Measurements from ENCODE around the gene OR51B4. TPM values are rescaled to one million over a fixed set of nuclear protein-coding genes. Genes with fewer than 3 reads are reported as not detected.

OR51B4 gene
- total RNA-seq, 2 donors from 2014 or later = not detected

- Histone ChIP-seq H3K9me3 (ENCODE audit: control insufficient read depth, low read length) (no peaks in the 10 kb centered on the region), H3K4me1 (ENCODE audit: control insufficient read depth, insufficient read depth, low read length) (peaks cover 4% of the 10 kb centered on the region), H3K9ac (ENCODE audit: extremely low read depth, low read length, poor library complexity, severe bottlenecking) (no peak overlapping the region), H3K27ac (ENCODE audit: low read depth, low read length) (no peak overlapping the region), H3K4me3 (ENCODE audit: low read length) (no peak overlapping the region), H3K27me3 (ENCODE audit: control insufficient read depth, insufficient read depth, low read length, poor library complexity, severe bottlenecking) (no peaks in the 10 kb centered on the region), H3K36me3 (ENCODE audit: control insufficient read depth, insufficient read depth, low read length) (no peaks in the 10 kb centered on the region)
- Mint-ChIP-seq H3K27ac (peak overlapping the region; percentile 52), H3K27me3 (ENCODE audit: insufficient read depth) (no peaks in the 10 kb centered on the region), H3K4me3 (no peak overlapping the region), H3K4me1 (peaks cover 13% of the 10 kb centered on the region), H3K9me3 (no peaks in the 10 kb centered on the region), H3K36me3 (ENCODE audit: low read depth) (no peaks in the 10 kb centered on the region)
- no peak for DNase-seq
- no peak for TF ChIP-seq CTCF (conservative IDR thresholded peaks at IDR 0.05)
- 85 to 87% methylated on average over 3 to 5 of the region's 5 CpGs for WGBS, 2 experiments (ENCODE audit: insufficient coverage in 1 of 2, insufficient read length in 1 of 2)
Observed at GRCh38 chr11:5274395-5274794, 27.4 kb downstream of the OR51B4 start.

GRCh38 chr11:5272395-5273017 is 29.2 kb downstream of the OR51B4 start:
- no peaks in the 10 kb centered on the region for H3K9me3 Mint-ChIP-seq
- H3K36me3 ChIP-seq (ENCODE audit: control insufficient read depth, insufficient read depth, low read length) = no peaks in the 10 kb centered on the region
- no peak overlapping the region for H3K9ac ChIP-seq (ENCODE audit: extremely low read depth, low read length, poor library complexity, severe bottlenecking)
- no peak overlapping the region for H3K4me3 Mint-ChIP-seq
- no peaks in the 10 kb centered on the region for H3K9me3 ChIP-seq (ENCODE audit: control insufficient read depth, low read length)
- no peak overlapping the region for H3K27ac ChIP-seq (ENCODE audit: low read depth, low read length)
- peaks cover 4% of the 10 kb centered on the region for H3K4me1 ChIP-seq (ENCODE audit: control insufficient read depth, insufficient read depth, low read length)
- no peak overlapping the region for H3K4me3 ChIP-seq (ENCODE audit: low read length)
- peaks cover 13% of the 10 kb centered on the region for H3K4me1 Mint-ChIP-seq
- 86 to 92% methylated on average over 1 to 3 of the region's 4 CpGs for WGBS, 2 experiments (ENCODE audit: insufficient coverage in 1 of 2, insufficient read length in 1 of 2)
- H3K27ac Mint-ChIP-seq = no peak overlapping the region
- TF ChIP-seq CTCF (conservative IDR thresholded peaks at IDR 0.05) = no peak
- no peaks in the 10 kb centered on the region for H3K27me3 Mint-ChIP-seq (ENCODE audit: insufficient read depth)
- H3K27me3 ChIP-seq (ENCODE audit: control insufficient read depth, insufficient read depth, low read length, poor library complexity, severe bottlenecking) = no peaks in the 10 kb centered on the region
- DNase-seq = no peak
- no peaks in the 10 kb centered on the region for H3K36me3 Mint-ChIP-seq (ENCODE audit: low read depth)

GRCh38 chr11:5269715-5270147 is 32.0 kb downstream of the OR51B4 start, which contains the start of gene HBE1:
HBE1 (minus strand) TSS chr11:5269945; CDS start chr11:5269890, 55 bp downstream.
- no peak within 1 kb of the TSS for H3K4me3 ChIP-seq (ENCODE audit: low read length)
- Mint-ChIP-seq H3K9me3 (no peaks in the 10 kb centered on the region), H3K36me3 (ENCODE audit: low read depth) (no peaks in the 10 kb centered on the region), H3K4me1 (peaks cover 5% of the 10 kb centered on the region), H3K27ac (no peak within 1 kb of the TSS), H3K4me3 (no peak within 1 kb of the TSS), H3K27me3 (ENCODE audit: insufficient read depth) (no peaks in the 10 kb centered on the region)
- no peaks in the 10 kb centered on the region for H3K9me3 ChIP-seq (ENCODE audit: control insufficient read depth, low read length)
- H3K4me1 ChIP-seq (ENCODE audit: control insufficient read depth, insufficient read depth, low read length) = peaks cover 3% of the 10 kb centered on the region
- no peak within 1 kb of the TSS for H3K9ac ChIP-seq (ENCODE audit: extremely low read depth, low read length, poor library complexity, severe bottlenecking)
- 93 to 95% methylated on average over 3 to 4 of the region's 4 CpGs for WGBS, 2 experiments (ENCODE audit: insufficient coverage in 1 of 2, insufficient read length in 1 of 2)
- DNase-seq = no peak
- H3K27ac ChIP-seq (ENCODE audit: low read depth, low read length) = no peak within 1 kb of the TSS
- H3K36me3 ChIP-seq (ENCODE audit: control insufficient read depth, insufficient read depth, low read length) = no peaks in the 10 kb centered on the region
- no peak for TF ChIP-seq CTCF (conservative IDR thresholded peaks at IDR 0.05)
- no peaks in the 10 kb centered on the region for H3K27me3 ChIP-seq (ENCODE audit: control insufficient read depth, insufficient read depth, low read length, poor library complexity, severe bottlenecking)

All from endodermal cell (in vitro differentiated cells).